SK-N-SH treated with all-trans-retinoic acid at 6 μM for 48 hours (cell line): ENCODE measurements around the gene PSRC1.

Experiments
- CREB5 ChIP-seq: fragments of 250-450 bp; sonication (Bioruptor Pico); IDR thresholded peaks from 2 replicates; pipeline ENCODE4 v1.5.1; 2020; ENCODE audit warnings: low read depth, mild to moderate bottlenecking, moderate library complexity
- CSDC2 ChIP-seq: fragments of 250-450 bp; sonication (Bioruptor Pico); IDR thresholded peaks from 2 replicates; pipeline ENCODE4 v1.5.0; 2020; ENCODE audit warnings: mild to moderate bottlenecking, moderate library complexity
- CSRNP3 ChIP-seq: fragments of 250-450 bp; sonication (Bioruptor Pico); IDR thresholded peaks from 2 replicates; pipeline ENCODE4 v1.5.1; 2021; ENCODE audit warnings: mild to moderate bottlenecking, moderate library complexity
- ESRRG ChIP-seq: fragments of 250-450 bp; sonication (Bioruptor Pico); IDR thresholded peaks from 2 replicates; pipeline ENCODE4 v1.6.1; 2021; ENCODE audit warnings: mild to moderate bottlenecking
- GLIS3 ChIP-seq: fragments of 250-450 bp; sonication (Bioruptor Pico); IDR thresholded peaks from 2 replicates; pipeline ENCODE4 v1.5.0; 2020; ENCODE audit warnings: mild to moderate bottlenecking, moderate library complexity
- ISL1 ChIP-seq: fragments of 250-450 bp; sonication (Bioruptor Pico); IDR thresholded peaks from 2 replicates; pipeline ENCODE4 v2.1.2; 2022; ENCODE audit warnings: mild to moderate bottlenecking, moderate library complexity
- PPARA ChIP-seq: fragments of 250-450 bp; sonication (Bioruptor Pico); IDR thresholded peaks from 2 replicates; pipeline ENCODE4 v1.5.0; 2020; ENCODE audit warnings: mild to moderate bottlenecking, borderline replicate concordance
- TCF4 ChIP-seq: fragments of 250-450 bp; sonication (Bioruptor Pico); IDR thresholded peaks from 2 replicates; pipeline ENCODE4 v1.8.0; 2021; ENCODE audit warnings: mild to moderate bottlenecking, moderate library complexity, borderline replicate concordance
- ZFP30 ChIP-seq: fragments of 450-650 bp; formaldehyde crosslinking; IDR thresholded peaks from 2 replicates; pipeline ENCODE4 v1.5.0; 2022; ENCODE audit warnings: mild to moderate bottlenecking, moderate library complexity

GRCh38 chr1:109239409-109240068 is 43.4 kb downstream of the PSRC1 start:
- TF ChIP-seq TCF4 (CRISPR knock-in tag) (no peak), ZFP30 (CRISPR knock-in tag) (no peak), ISL1 (no peak), CREB5 (CRISPR knock-in tag) (no peak), PPARA (no peak), CSDC2 (CRISPR knock-in tag) (no peak), GLIS3 (CRISPR knock-in tag) (no peak), CSRNP3 (no peak), ESRRG (CRISPR knock-in tag) (no peak)
